Keratinocyte (primary cell): ENCODE data around the gene GAL3ST2. TPM values are rescaled to one million over a fixed set of nuclear protein-coding genes. Genes with fewer than 3 reads are reported as not detected.

ENCODE experiments used
- DNase-seq: peaks from one replicate; pipeline ENCODE4 v3.0.0-alpha.2; 2011; ENCODE audit warnings: low read depth, missing footprints, low spot score
- FAIRE-seq: peaks from 2 replicates; lab custom pipeline; 2011; peaks lifted over from hg19 to GRCh38; lab: Jason Lieb, UNC
- H2AFZ ChIP-seq: 2 replicates; pipeline ENCODE4 v1.6.0; 2012; ENCODE audit warnings: low read length, control low read depth, inconsistent platforms; ENCODE audit not compliant: control insufficient read depth
- H3K27ac ChIP-seq: 2 replicates; pipeline ENCODE4 v1.5.1; 2011; ENCODE audit warnings: low read length; ENCODE audit not compliant: control insufficient read depth, insufficient read depth
- H3K27me3 ChIP-seq: 3 replicates; pipeline ENCODE4 v1.6.0; 2011; ENCODE audit warnings: low read length; ENCODE audit not compliant: control insufficient read depth, insufficient read depth; ENCODE audit errors: extremely low read depth
- H3K36me3 ChIP-seq, 2 experiments: 2 replicates in 1 of 2; 3 replicates in 1 of 2; pipeline ENCODE4 v1.5.1; 2011; ENCODE audit warnings: low read length in 2 of 2, mild to moderate bottlenecking in 1 of 2; ENCODE audit not compliant: control insufficient read depth in 2 of 2, insufficient read depth in 2 of 2; ENCODE audit errors: extremely low read depth in 1 of 2
- H3K4me1 ChIP-seq: 3 replicates; pipeline ENCODE4 v1.5.1; 2011; ENCODE audit warnings: low read length; ENCODE audit not compliant: control insufficient read depth, insufficient read depth; ENCODE audit errors: extremely low read depth
- H3K4me2 ChIP-seq: 3 replicates; pipeline ENCODE4 v1.6.0; 2011; ENCODE audit warnings: low read depth, low read length; ENCODE audit not compliant: control insufficient read depth, insufficient read depth; ENCODE audit errors: extremely low read depth
- H3K4me3 ChIP-seq, 3 experiments: fragments of 200-600 bp in 1 of 3; sonication (generic) in 1 of 3; 2 replicates in 2 of 3; 3 replicates in 1 of 3; pipeline ENCODE4 v1.5.1; 2011 to 2016; ENCODE audit warnings: low read length in 3 of 3, mild to moderate bottlenecking in 3 of 3, control low read depth in 2 of 3, inconsistent platforms in 1 of 3, low read depth in 1 of 3, mixed read lengths in 1 of 3, mixed run types in 1 of 3, moderate library complexity in 1 of 3; ENCODE audit not compliant: control insufficient read depth in 2 of 3, insufficient read depth in 2 of 3; ENCODE audit errors: extremely low read depth in 1 of 3
- H3K79me2 ChIP-seq: 2 replicates; pipeline ENCODE4 v1.6.0; 2012; ENCODE audit warnings: low read length; ENCODE audit not compliant: control insufficient read depth, insufficient read depth
- H3K9ac ChIP-seq: 3 replicates; pipeline ENCODE4 v1.6.0; 2011; ENCODE audit warnings: low read length; ENCODE audit not compliant: control insufficient read depth, insufficient read depth; ENCODE audit errors: extremely low read depth
- H3K9me1 ChIP-seq: 3 replicates; pipeline ENCODE4 v1.6.0; 2011; ENCODE audit warnings: low read length; ENCODE audit not compliant: control insufficient read depth, insufficient read depth; ENCODE audit errors: extremely low read depth
- H3K9me3 ChIP-seq: 2 replicates; pipeline ENCODE4 v1.5.1; 2012; ENCODE audit warnings: low read depth, low read length; ENCODE audit not compliant: control insufficient read depth
- H4K20me1 ChIP-seq: 3 replicates; pipeline ENCODE4 v1.6.0; 2011; ENCODE audit warnings: low read length; ENCODE audit not compliant: control insufficient read depth, insufficient read depth; ENCODE audit errors: extremely low read depth
- CTCF ChIP-seq, 3 experiments: IDR thresholded peaks in 1 of 3; conservative IDR thresholded peaks in 1 of 3; optimal IDR thresholded peaks in 1 of 3; 2 replicates in 2 of 3; 3 replicates in 1 of 3; pipeline versions ENCODE3 to v1.5.1; 2011; ENCODE audit warnings: low read length in 3 of 3, mild to moderate bottlenecking in 3 of 3, moderate library complexity in 2 of 3, control low read depth in 1 of 3, inconsistent platforms in 1 of 3; ENCODE audit not compliant: insufficient read depth in 2 of 3; ENCODE audit errors: extremely low read depth in 1 of 3
- EZH2 ChIP-seq: IDR thresholded peaks from one replicate; pipeline ENCODE4 v1.6.1; 2012; ENCODE audit warnings: inconsistent platforms, mild to moderate bottlenecking, low read length, moderate library complexity
- dilution Hi-C: fragments of 300-500 bp; cut with MboI; formaldehyde crosslinking; loops from one replicate; pipeline ENCODE4 v1.7.0; 2020; ENCODE audit warnings: low sequenced_read_pairs; ENCODE audit not compliant: extremely low pct_ligation_motif_present
- polyA plus RNA-seq, 5 experiments: library from polyadenylated mRNA; depleted of rRNA in 3 of 5; stranded (reverse) in 3 of 5; stranded (forward) in 1 of 5; unstranded in 1 of 5; fragments of >200 nt; gene quantifications; 1 replicate in 1 of 5; 2 replicates in 3 of 5; 3 replicates in 1 of 5; pipeline versions ENCODE4 v1.2.1 to v1.2.3, GENCODE V29; 2011 to 2012; ENCODE audit warnings: missing spikeins in 2 of 5, low read depth in 1 of 5, low replicate concordance in 1 of 5

The GAL3ST2 gene
- polyA plus RNA-seq, 1 donor (not counting 4 experiments of a cell fraction or from before 2014, with no cell fraction given), result not detected

DNA sequence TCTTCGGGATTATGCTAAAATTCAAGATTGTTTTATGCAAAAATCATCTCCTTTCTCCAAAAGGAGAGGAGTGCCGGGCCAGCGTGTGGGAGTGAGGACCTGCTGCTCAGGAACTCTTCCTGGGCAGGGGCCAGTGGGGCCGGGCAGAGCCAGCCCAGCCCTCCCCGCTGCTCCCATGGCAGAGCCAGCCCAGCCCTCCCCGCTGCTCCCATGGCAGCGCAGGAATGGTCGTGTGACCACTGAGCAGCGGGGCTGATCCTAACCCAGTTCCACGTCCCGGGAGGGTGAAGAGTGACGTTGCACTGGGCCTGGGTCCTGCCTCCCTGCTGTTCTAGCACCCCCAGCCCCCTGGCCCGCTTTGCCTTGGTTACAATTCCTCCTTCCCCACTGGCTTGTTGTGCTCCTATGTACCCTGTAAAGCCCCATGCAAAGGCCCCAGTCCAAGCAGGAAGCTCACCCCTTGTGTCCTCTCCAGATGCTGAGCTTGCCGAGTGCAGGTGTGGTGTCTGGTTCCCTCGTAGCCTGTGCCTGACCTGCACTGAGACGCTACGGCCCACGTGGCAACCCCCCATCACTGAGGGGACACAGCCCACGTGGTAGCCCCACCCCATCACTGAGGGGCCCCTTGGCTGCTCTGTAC, 20.9 kb downstream of the GAL3ST2 start:
- Histone ChIP-seq H3K4me1 (no peaks in the 10 kb centered on the region), H3K9me3 (no peaks in the 10 kb centered on the region), H4K20me1 (no peaks in the 10 kb centered on the region), H3K27ac (no peak overlapping the region), H3K36me3 (no peaks in the 10 kb centered on the region), H3K4me2 (no peak overlapping the region), H3K27me3 (no peaks in the 10 kb centered on the region), H3K79me2 (no peaks in the 10 kb centered on the region), H2AFZ (no peak overlapping the region), H3K4me3 (no peak overlapping the region), H3K9me1 (no peaks in the 10 kb centered on the region), H3K9ac (no peak overlapping the region)
- TF ChIP-seq EZH2 (no peak), CTCF (optimal IDR thresholded peaks at IDR 0.05 in 1 of 3, IDR thresholded peaks at IDR 0.05 in 1 of 3, conservative IDR thresholded peaks at IDR 0.05 in 1 of 3; ENCODE audit: extremely low read depth in 1 of 3, insufficient read depth in 2 of 3, low read length in 3 of 3) (no peak)
- FAIRE-seq (no peak), DNase-seq (no peak)
- dilution Hi-C loops, result no loop called here

DNA sequence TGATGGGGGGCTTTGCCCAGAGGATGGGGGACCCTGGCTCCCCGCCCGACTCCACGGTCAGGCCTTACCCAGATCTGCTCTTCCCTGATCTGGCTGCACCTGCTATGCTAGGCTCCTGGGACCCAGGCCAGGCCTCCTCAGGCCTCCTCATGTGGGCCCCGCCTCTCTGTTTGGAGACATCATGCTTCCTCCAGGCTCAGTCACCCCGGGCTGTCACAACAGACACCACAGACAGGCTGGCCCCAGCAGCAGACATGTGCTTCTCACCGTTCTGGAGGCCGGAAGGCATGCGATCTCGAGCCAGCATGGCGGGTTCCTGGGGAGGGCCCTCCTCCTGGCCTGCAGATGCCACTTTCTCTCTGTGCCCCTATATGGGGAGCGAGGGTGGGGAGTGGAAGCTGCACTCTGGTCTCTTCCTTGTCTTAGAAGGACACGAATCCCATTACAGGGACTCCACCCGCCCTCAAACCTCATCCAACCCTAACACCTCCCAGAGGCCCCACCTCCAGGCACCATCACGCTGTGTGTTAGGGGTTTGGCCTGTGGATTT, 21.5 kb downstream of the GAL3ST2 start:
- Histone ChIP-seq H3K27ac (no peak overlapping the region), H3K4me1 (no peaks in the 10 kb centered on the region), H3K27me3 (peaks cover 2% of the 10 kb centered on the region), H4K20me1 (no peaks in the 10 kb centered on the region), H3K9me3 (no peaks in the 10 kb centered on the region), H3K79me2 (no peaks in the 10 kb centered on the region), H3K9ac (no peak overlapping the region), H3K36me3 (no peaks in the 10 kb centered on the region), H2AFZ (no peak overlapping the region), H3K4me3 (no peak overlapping the region), H3K4me2 (no peak overlapping the region), H3K9me1 (no peaks in the 10 kb centered on the region)
- TF ChIP-seq CTCF (optimal IDR thresholded peaks at IDR 0.05 in 1 of 3, IDR thresholded peaks at IDR 0.05 in 1 of 3, conservative IDR thresholded peaks at IDR 0.05 in 1 of 3; ENCODE audit: extremely low read depth in 1 of 3, insufficient read depth in 2 of 3, low read length in 3 of 3) (no peak), EZH2 (no peak)
- FAIRE-seq (no peak), DNase-seq (no peak)
- dilution Hi-C loops, result no loop called here
